Measurements from ENCODE around the gene MOB3B. TPM values are rescaled to one million over a fixed set of nuclear protein-coding genes. Genes with fewer than 3 reads are reported as not detected.

MOB3B gene
- total RNA-seq, 1 donor from 2014 or later = 11.0 TPM

DNA sequence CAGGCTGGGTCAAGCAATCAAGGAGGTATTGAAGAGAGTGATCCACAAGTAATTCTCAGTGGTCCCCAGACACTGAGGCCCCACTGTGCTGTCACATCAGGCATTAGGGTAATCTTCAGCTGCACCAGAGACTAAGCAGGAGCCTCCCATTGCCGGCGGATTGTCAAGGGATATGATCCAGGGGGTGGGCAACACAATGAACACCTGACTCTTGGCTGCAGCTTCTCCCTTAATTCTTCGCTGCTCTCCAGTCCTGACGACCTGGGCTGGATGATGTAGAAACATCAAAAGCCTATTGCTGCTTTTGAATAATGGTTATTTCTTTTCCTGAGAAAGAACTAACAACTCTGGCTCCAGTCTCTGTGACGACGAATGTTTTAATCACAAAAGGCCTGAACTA lies 83.9 kb downstream of the MOB3B start:
- no peak for TF ChIP-seq CTCF (IDR thresholded peaks at IDR 0.05)
- TF ChIP-seq POLR2A (IDR thresholded peaks at IDR 0.05) = no peak
- TF ChIP-seq POLR2AphosphoS5 (IDR thresholded peaks at IDR 0.05; ENCODE audit: insufficient read depth in 1 of 2, low read depth in 1 of 2) = no peak
- no peak for DNase-seq (ENCODE audit: extremely low spot score in 2 of 2)
- Histone ChIP-seq H3K4me1 (peaks cover under 1% of the 10 kb centered on the region), H3K36me3 (no peaks in the 10 kb centered on the region), H3K9me3 (no peaks in the 10 kb centered on the region), H3K27me3 (no peaks in the 10 kb centered on the region), H3K4me3 (no peak overlapping the region), H3K27ac (no peak overlapping the region)
- intact Hi-C loops (cut with DNase I) = no loop called here

GRCh38 chr9:27445057-27445595 lies 84.5 kb downstream of the MOB3B start:
- H3K27ac ChIP-seq = no peak overlapping the region
- H3K27me3 ChIP-seq = no peaks in the 10 kb centered on the region
- DNase-seq (ENCODE audit: extremely low spot score in 2 of 2) = no peak
- no peak for TF ChIP-seq POLR2A (IDR thresholded peaks at IDR 0.05)
- TF ChIP-seq POLR2AphosphoS5 (IDR thresholded peaks at IDR 0.05; ENCODE audit: insufficient read depth in 1 of 2, low read depth in 1 of 2) = no peak
- TF ChIP-seq CTCF (IDR thresholded peaks at IDR 0.05) = no peak
- intact Hi-C loops (cut with DNase I) = no loop called here
- no peaks in the 10 kb centered on the region for H3K36me3 ChIP-seq
- H3K4me1 ChIP-seq = no peaks in the 10 kb centered on the region
- no peaks in the 10 kb centered on the region for H3K9me3 ChIP-seq
- H3K4me3 ChIP-seq = no peak overlapping the region

DNA sequence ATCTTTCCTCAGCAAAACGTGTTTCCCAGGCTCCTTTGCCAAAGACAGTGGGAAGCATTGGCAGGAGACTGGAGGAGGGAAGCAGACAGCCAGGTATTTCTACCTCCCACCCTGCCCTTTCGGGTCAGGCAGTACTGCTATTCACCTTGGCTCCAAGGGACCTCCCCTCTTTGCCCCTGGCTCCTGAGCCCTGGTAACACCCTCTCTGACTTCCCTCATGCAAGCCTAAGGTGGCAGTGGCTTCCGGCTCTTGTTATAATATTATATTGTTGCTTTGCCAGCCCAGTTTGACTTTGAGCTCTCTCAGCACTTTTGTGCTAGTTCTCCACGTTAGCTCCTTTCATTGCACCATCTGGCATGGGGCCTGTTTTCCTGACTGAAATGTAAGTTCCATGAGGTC lies 87.2 kb downstream of the MOB3B start:
- Histone ChIP-seq H3K27ac (no peak overlapping the region), H3K4me1 (peaks cover 14% of the 10 kb centered on the region), H3K9me3 (no peaks in the 10 kb centered on the region), H3K4me3 (no peak overlapping the region), H3K27me3 (no peaks in the 10 kb centered on the region), H3K36me3 (no peaks in the 10 kb centered on the region)
- no peak for TF ChIP-seq CTCF (IDR thresholded peaks at IDR 0.05)
- no peak for TF ChIP-seq POLR2AphosphoS5 (IDR thresholded peaks at IDR 0.05; ENCODE audit: insufficient read depth in 1 of 2, low read depth in 1 of 2)
- no peak for TF ChIP-seq POLR2A (IDR thresholded peaks at IDR 0.05)
- intact Hi-C loops (cut with DNase I) = no loop called here
- no peak for DNase-seq (ENCODE audit: extremely low spot score in 2 of 2)

GRCh38 chr9:27441741-27442070 lies 87.9 kb downstream of the MOB3B start:
- Histone ChIP-seq H3K36me3 (no peaks in the 10 kb centered on the region), H3K4me1 (peaks cover 21% of the 10 kb centered on the region), H3K4me3 (no peak overlapping the region), H3K27ac (no peak overlapping the region), H3K27me3 (no peaks in the 10 kb centered on the region), H3K9me3 (no peaks in the 10 kb centered on the region)
- TF ChIP-seq CTCF (IDR thresholded peaks at IDR 0.05) (no peak), POLR2AphosphoS5 (IDR thresholded peaks at IDR 0.05; ENCODE audit: insufficient read depth in 1 of 2, low read depth in 1 of 2) (no peak), POLR2A (IDR thresholded peaks at IDR 0.05) (no peak)
- DNase-seq (ENCODE audit: extremely low spot score in 2 of 2) = no peak
- intact Hi-C loops (cut with DNase I) = no loop called here

DNA sequence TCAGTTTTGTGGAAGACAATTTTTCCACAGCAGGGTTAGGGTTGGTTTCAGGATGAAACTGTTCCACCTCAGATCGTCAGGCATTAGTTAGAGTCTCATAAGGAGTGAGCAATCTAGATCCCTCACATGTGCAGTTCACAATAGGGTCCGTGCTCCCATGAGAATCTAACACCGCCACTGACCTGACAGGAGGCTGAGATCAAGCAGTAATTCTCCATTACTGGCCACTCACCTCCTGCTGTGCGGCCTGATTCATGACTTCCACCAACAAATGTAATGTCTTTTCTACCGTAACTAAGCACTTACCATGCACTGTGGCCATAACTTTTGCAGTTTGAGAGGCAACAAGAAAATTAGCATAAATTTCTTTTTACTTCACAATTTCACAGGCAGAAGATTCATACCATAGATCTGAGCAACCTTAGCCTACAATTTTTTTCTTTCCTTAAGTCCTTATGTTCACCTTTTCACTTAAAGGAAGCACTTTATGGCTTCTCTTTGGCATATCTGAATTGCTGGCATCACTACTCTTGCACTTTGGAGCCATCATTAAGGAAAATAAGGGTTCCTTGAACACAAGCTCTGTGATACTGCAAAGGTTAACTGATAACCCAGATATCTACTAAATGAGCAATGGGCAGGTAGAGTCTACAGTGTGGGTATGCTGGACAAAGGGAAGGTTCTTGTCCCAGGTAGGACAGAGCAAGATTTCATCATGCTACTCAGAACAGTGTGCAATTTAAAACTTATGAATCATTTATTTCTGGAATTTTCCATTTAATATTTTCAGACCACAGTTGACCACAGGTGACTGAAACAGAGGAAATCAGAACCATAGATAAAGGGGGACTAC lies 88.5 kb downstream of the MOB3B start:
- no peak overlapping the region for H3K27ac ChIP-seq
- intact Hi-C loops (cut with DNase I) = no loop called here
- no peak for TF ChIP-seq CTCF (IDR thresholded peaks at IDR 0.05)
- TF ChIP-seq POLR2AphosphoS5 (IDR thresholded peaks at IDR 0.05; ENCODE audit: insufficient read depth in 1 of 2, low read depth in 1 of 2) = no peak
- TF ChIP-seq POLR2A (IDR thresholded peaks at IDR 0.05) = no peak
- H3K4me1 ChIP-seq = peaks cover 27% of the 10 kb centered on the region
- H3K9me3 ChIP-seq = no peaks in the 10 kb centered on the region
- no peak for DNase-seq (ENCODE audit: extremely low spot score in 2 of 2)
- H3K36me3 ChIP-seq = no peaks in the 10 kb centered on the region
- H3K27me3 ChIP-seq = no peaks in the 10 kb centered on the region
- no peak overlapping the region for H3K4me3 ChIP-seq

Measured in vagina (tissue), 2 donors.